Islet of Langerhans (tissue), 1 donor: Measurements from ENCODE around the gene MIPOL1.
"Not testable (repeated sequence)": the region's sequence is repeated elsewhere in the genome, so short reads cannot be mapped to it uniquely, and the experiment has no call there.

Source experiments
- FAIRE-seq: peaks from one replicate; lab custom pipeline; 2011; peaks lifted over from hg19 to GRCh38; lab: Jason Lieb, UNC

MIPOL1 gene

GRCh38 chr14:37403626-37404025 is 205.9 kb downstream of the MIPOL1 start:
- FAIRE-seq = no peak

- FAIRE-seq = no peak
Measured at GRCh38 chr14:37406095-37406494, 208.4 kb downstream of the MIPOL1 start.

- peak; percentile 38 for FAIRE-seq
Measured at GRCh38 chr14:37411079-37411735, 213.5 kb downstream of the MIPOL1 start.

GRCh38 chr14:37413050-37413449 is 215.3 kb downstream of the MIPOL1 start:
- no peak for FAIRE-seq

- no peak for FAIRE-seq
Measured at GRCh38 chr14:37413504-37414003, 215.8 kb downstream of the MIPOL1 start.

- no peak for FAIRE-seq
Measured at GRCh38 chr14:37416264-37416663, 218.5 kb downstream of the MIPOL1 start.

GRCh38 chr14:37417151-37417550 is 219.4 kb downstream of the MIPOL1 start:
- no peak for FAIRE-seq

- peak; percentile 41 for FAIRE-seq
Measured at GRCh38 chr14:37417833-37418232, 220.1 kb downstream of the MIPOL1 start.

GRCh38 chr14:37420622-37421021 is 222.9 kb downstream of the MIPOL1 start:
- no peak for FAIRE-seq

GRCh38 chr14:37422319-37422718 is 224.6 kb downstream of the MIPOL1 start:
- no peak for FAIRE-seq

GRCh38 chr14:37422748-37423147 is 225.0 kb downstream of the MIPOL1 start:
- no peak for FAIRE-seq

- FAIRE-seq = no peak
Measured at GRCh38 chr14:37428954-37429353, 231.2 kb downstream of the MIPOL1 start.

- no peak for FAIRE-seq
Measured at GRCh38 chr14:37429618-37430017, 231.9 kb downstream of the MIPOL1 start.

GRCh38 chr14:37434867-37435266 is 237.1 kb downstream of the MIPOL1 start:
- no peak for FAIRE-seq

- FAIRE-seq = peak; percentile 94
Measured at GRCh38 chr14:37436519-37436918, 238.8 kb downstream of the MIPOL1 start.

- FAIRE-seq = peak; percentile 71
Measured at GRCh38 chr14:37437490-37437889, 239.8 kb downstream of the MIPOL1 start.

GRCh38 chr14:37438444-37438843 is 240.7 kb downstream of the MIPOL1 start:
- no peak for FAIRE-seq

- FAIRE-seq = no peak
Measured at GRCh38 chr14:37443461-37443860, 245.7 kb downstream of the MIPOL1 start.

- FAIRE-seq = no peak
Measured at GRCh38 chr14:37447883-37448391, 250.2 kb downstream of the MIPOL1 start.

- FAIRE-seq = no peak
Measured at GRCh38 chr14:37452323-37452722, 254.6 kb downstream of the MIPOL1 start.

- FAIRE-seq = no peak
Measured at GRCh38 chr14:37453985-37454384, 256.2 kb downstream of the MIPOL1 start.

- no peak for FAIRE-seq
Measured at GRCh38 chr14:37457334-37457733, 259.6 kb downstream of the MIPOL1 start.

GRCh38 chr14:37462426-37462825 is 264.7 kb downstream of the MIPOL1 start:
- not testable (repeated sequence) for FAIRE-seq

- FAIRE-seq = no peak
Measured at GRCh38 chr14:37464192-37464858, 266.6 kb downstream of the MIPOL1 start.
